ENCODE measurements around the gene UXT.

UXT gene

DNA sequence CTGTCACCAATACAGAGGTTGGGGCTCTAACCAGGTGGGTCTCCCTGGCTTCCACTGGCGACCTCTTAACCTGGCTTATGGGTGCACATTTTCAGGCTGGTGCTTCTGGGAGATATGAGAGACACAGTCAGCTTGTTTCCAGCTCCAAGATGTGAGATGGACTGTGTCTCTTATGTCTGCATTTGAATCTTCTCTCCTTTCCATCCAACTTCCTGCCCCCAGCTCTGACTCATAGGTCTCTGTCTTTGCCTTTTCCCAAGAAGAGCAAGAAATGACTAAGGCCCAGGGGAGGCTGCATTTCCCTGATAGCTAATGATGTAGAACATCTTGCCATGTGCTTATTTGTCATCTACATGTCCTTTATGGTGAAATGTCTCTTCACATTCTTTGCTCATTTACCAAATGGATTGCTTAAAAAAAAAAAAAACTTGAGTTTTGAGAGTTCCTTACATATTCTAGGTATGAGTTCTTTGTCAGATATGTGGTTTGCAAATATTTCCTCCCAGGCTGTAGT is 3.2 kb upstream of the UXT start:
- DNase-seq (ENCODE audit: low read depth, low spot score) = peak; percentile 90
- ChIA-PET POLR2A (no interaction called here), CTCF (no interaction called here)
- TF ChIP-seq, protein P1, sequence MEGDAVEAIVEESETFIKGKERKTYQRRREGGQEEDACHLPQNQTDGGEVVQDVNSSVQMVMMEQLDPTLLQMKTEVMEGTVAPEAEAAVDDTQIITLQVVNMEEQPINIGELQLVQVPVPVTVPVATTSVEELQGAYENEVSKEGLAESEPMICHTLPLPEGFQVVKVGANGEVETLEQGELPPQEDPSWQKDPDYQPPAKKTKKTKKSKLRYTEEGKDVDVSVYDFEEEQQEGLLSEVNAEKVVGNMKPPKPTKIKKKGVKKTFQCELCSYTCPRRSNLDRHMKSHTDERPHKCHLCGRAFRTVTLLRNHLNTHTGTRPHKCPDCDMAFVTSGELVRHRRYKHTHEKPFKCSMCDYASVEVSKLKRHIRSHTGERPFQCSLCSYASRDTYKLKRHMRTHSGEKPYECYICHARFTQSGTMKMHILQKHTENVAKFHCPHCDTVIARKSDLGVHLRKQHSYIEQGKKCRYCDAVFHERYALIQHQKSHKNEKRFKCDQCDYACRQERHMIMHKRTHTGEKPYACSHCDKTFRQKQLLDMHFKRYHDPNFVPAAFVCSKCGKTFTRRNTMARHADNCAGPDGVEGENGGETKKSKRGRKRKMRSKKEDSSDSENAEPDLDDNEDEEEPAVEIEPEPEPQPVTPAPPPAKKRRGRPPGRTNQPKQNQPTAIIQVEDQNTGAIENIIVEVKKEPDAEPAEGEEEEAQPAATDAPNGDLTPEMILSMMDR (IDR thresholded peaks at IDR 0.05; ENCODE audit: insufficient read depth, low read length, missing control alignments) = no peak
- H3K4me3 ChIP-seq (ENCODE audit: low read depth, low read length) = no peak overlapping the region

DNA sequence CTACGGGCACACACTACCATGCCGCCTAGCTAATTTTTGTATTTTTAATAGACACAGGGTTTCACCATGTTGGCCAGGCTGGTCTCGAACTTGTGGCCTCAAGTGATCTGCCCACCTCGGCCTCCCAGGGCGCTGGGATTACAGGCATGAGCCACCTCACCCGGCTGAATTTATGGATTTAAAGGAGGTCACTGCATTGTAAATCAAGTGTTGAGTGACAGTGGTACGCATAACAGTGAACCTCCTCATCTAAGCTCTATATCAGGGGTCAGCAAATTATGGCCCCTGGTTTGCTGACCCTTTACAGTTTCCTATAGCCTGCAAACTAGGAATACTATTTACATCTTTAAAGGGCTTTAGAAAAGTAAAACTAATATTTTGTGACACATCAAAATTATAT is 2.6 kb upstream of the UXT start:
- TF ChIP-seq, protein P1 (IDR thresholded peaks at IDR 0.05; ENCODE audit: insufficient read depth, low read length, missing control alignments) = no peak
- ChIA-PET CTCF (no interaction called here), POLR2A (no interaction called here)
- DNase-seq (ENCODE audit: low read depth, low spot score) = no peak
- H3K4me3 ChIP-seq (ENCODE audit: low read depth, low read length) = no peak overlapping the region

DNA sequence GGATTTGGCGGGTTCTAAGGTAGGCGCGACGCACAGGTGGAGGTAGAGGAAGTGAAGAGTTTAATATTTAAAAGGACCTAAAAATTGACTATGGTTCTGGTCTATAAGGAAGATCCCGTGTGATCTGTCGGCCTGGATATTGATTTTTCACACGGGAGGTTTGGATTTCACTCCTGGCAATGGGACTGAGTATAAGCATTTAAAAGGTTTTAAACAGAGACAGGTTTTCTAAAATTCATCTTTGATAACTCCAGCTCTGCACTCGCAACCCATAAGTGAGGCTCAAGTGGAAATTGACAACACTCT is 394 bp upstream of the UXT start:
- ChIA-PET POLR2A (no interaction called here), CTCF (no interaction called here)
- DNase-seq (ENCODE audit: low read depth, low spot score) = no peak
- TF ChIP-seq, protein P1 (IDR thresholded peaks at IDR 0.05; ENCODE audit: insufficient read depth, low read length, missing control alignments) = no peak
- peak overlapping the region; percentile 72 for H3K4me3 ChIP-seq (ENCODE audit: low read depth, low read length)

DNA sequence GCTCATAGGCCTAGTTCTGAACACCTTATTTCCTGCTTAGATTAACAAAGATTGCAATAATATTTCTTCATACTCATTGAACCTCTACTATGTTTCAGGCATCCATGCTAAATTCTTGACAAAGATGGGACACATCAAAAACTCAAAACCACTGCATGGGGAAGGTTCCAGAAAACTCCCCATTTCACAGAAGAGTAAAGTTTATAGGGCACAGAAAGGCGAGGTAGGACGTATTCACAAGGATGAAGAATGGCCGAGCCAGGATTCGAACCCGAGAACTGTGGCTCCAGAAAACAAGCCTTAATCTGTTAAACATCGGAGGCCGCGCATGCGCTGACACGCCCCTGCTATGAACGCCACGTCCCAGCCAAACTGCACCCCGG is 688 bp downstream of the UXT start:
- POLR2A ChIA-PET = no interaction called here
- TF ChIP-seq, protein P1 (IDR thresholded peaks at IDR 0.05; ENCODE audit: insufficient read depth, low read length, missing control alignments) = no peak

DNA sequence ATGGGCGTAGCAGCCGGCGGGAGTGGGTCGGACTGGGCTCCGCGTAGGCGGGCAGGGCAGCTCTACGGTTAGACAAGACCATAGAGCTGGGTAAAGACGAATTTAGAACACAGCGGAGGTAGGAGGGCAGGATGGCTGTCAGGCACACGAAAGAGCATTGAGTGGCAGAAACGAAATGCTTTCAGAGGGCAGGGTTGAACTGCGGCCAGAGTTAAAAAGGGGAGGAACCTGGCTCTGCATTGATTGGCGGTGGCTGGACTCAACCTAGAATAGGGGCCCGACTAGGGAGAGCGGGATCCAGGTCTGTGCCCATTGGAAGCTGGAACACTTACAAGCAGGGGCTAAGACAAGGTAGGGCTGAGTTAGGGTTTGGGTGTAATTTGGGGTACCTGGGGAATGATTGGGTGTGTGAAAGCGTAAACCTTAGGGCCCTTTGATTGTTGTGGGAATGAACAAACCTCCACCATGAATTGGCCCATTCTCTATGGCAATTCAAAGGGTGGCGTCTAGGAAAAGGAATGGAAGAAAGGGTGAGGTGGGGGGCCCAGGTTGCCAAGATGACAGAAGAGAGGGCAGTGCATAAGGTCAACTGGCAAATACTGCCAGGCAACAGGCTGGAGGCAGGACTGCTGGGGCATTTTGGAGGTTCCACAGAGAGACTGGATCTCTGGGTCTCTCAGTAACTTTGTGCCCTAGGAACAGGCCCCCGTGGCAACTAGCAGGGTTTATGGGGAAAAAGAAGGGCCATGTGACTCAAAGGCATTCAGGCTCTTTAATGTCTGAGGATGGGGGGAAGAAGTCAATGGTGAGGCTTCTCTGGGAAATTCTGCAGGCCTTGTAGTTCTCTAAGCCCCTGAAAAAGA is 7.7 kb downstream of the UXT start:
- TF ChIP-seq, protein P1 (IDR thresholded peaks at IDR 0.05; ENCODE audit: insufficient read depth, low read length, missing control alignments) = no peak
- no peak for DNase-seq (ENCODE audit: low read depth, low spot score)
- ChIA-PET CTCF (no interaction called here), POLR2A (interaction anchor here (0.5 to 1.0 kb wide), 2 partner anchors 41 to 168 kb away, joined by 3 read pairs; no protein-coding TSS in a partner anchor)
- peak overlapping the region; percentile 52 for H3K4me3 ChIP-seq (ENCODE audit: low read depth, low read length)

More for the DNA sequence above, 688 bp downstream of the UXT start:
- no peak for DNase-seq (ENCODE audit: low read depth, low spot score)
- peak overlapping the region; percentile 72 for H3K4me3 ChIP-seq (ENCODE audit: low read depth, low read length)
- CTCF ChIA-PET = no interaction called here

DNA sequence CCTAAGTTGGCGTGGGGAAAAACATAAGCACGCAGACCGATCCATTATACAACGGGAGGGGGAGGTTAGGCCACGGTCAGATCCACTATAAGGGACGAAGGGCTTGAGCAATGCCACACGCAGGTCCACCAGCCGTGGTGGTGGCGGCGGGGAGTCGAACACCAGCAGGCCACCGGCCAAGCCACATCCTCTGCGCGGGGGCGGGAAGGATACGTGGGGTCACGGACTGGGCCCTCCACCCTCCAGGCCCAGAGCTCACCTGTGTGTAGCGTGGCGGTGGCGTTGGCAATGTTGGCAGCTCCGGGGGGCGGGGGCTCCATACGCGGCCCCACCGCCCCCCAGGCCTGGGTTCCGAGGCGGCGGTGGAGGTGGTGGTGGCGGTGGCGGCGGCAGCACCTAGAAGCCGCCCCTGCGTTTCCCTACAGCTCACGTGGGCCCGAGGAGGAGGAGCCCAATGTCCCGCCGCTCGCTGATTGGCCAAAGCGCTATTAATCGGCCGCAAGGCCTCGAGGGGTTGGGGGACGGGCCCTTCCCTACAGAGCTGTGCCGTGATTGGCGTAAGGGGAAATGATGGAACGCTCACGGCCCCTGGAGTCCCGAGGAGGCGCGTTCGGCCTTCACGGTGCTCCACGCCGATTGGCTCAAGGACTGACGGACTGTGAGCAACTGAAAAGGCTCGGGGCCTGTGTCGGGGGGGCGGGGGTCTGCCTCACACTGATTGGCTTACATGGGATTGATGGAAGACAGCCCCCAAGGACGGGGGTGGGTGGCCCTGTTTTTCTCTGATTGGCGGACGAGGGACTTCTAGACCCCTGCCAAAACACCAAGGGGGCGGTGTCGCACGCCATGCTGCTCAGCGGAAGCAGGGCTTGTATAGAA is 8.6 kb downstream of the UXT start, which contains the start of gene ELK1:
TSS of gene ELK1 (minus strand) at position 400 of the 879 bp plus-strand sequence. CDS start 9,122 bp downstream, outside the sequence.
- peak within 1 kb of the TSS; percentile 74 for H3K4me3 ChIP-seq (ENCODE audit: low read depth, low read length)
- POLR2A ChIA-PET = interaction anchor here (0.5 to 1.0 kb wide), 3 partner anchors 42 to 167 kb away, joined by 3 read pairs; no protein-coding TSS in a partner anchor
- DNase-seq (ENCODE audit: low read depth, low spot score) = peak; percentile 93
- CTCF ChIA-PET = no interaction called here
- TF ChIP-seq, protein P1 (IDR thresholded peaks at IDR 0.05; ENCODE audit: insufficient read depth, low read length, missing control alignments) = no peak
